OCI-LY1 (cell line): ENCODE measurements around the gene HPSE2.

Source experiments
- EZH2 ChIP-seq: fragments of 200-600 bp; sonication (generic), shearing (Covaris generic); IDR thresholded peaks from 2 replicates; pipeline ENCODE4 v1.8.0; 2017; ENCODE audit warnings: borderline replicate concordance, mixed run types, mild to moderate bottlenecking, antibody characterized with exemption, low read length, moderate library complexity, mixed read lengths
- TF ChIP-seq, protein P1 (sequence below): fragments of 200-600 bp; sonication (generic), shearing (Covaris generic); IDR thresholded peaks from 2 replicates; pipeline ENCODE4 v1.5.1; 2017; ENCODE audit warnings: mild to moderate bottlenecking, antibody characterized with exemption, low read length, moderate library complexity, mixed read lengths

DNA sequence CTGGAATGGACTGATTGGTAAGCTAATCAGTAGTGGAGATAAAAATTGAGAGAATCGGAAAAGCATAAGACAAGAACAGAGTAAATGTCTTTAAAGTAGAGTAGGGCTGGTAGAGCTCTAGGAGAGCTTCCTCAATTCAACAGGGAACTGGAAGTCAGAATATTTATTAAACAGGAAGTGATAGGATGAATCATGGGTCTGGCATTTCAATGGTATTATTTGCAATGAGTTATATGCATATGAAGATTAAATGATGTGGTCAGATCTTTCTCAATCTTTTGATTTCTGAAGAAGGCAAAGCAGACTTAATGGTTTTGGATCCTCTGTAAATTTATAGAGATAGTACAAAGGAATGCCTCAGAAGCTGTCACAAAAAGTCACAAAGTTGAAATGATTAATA is 349.0 kb downstream of the HPSE2 start:
- TF ChIP-seq, protein P1, sequence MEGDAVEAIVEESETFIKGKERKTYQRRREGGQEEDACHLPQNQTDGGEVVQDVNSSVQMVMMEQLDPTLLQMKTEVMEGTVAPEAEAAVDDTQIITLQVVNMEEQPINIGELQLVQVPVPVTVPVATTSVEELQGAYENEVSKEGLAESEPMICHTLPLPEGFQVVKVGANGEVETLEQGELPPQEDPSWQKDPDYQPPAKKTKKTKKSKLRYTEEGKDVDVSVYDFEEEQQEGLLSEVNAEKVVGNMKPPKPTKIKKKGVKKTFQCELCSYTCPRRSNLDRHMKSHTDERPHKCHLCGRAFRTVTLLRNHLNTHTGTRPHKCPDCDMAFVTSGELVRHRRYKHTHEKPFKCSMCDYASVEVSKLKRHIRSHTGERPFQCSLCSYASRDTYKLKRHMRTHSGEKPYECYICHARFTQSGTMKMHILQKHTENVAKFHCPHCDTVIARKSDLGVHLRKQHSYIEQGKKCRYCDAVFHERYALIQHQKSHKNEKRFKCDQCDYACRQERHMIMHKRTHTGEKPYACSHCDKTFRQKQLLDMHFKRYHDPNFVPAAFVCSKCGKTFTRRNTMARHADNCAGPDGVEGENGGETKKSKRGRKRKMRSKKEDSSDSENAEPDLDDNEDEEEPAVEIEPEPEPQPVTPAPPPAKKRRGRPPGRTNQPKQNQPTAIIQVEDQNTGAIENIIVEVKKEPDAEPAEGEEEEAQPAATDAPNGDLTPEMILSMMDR = no peak
- no peak for TF ChIP-seq EZH2
